Pancreas (tissue), 10 donors: Measurements from ENCODE around the gene LPAR3. TPM values are rescaled to one million over a fixed set of nuclear protein-coding genes. Genes with fewer than 3 reads are reported as not detected.
A peak's percentile ranks its signal among the peaks of the same experiment; 100 is the strongest.

Source experiments
- ATAC-seq, 4 donors: fragments of 200-7000 bp; cut with Tn5 transposase; one replicate each; pipeline versions ENCODE4 v1.8.0 to v1.9.1; 2020; ENCODE audit warnings: mild to moderate bottlenecking in 4 of 4, moderate library complexity in 4 of 4
- DNase-seq, 6 donors: peaks; one replicate each; pipeline ENCODE4 v3.0.0-alpha.2; 2020
- FAIRE-seq: peaks from 2 replicates; lab custom pipeline; 2012; peaks lifted over from hg19 to GRCh38; lab: Jason Lieb, UNC
- H3K27ac ChIP-seq, 4 donors: fragments of 200-600 bp; sonication (generic); 1 replicate in 3 of 4; 2 replicates in 1 of 4; pipeline versions ENCODE4 v1.5.0 to v1.8.0; 2020
- H3K27me3 ChIP-seq, 4 donors: fragments of 200-600 bp; one replicate each; pipeline ENCODE4 v1.8.0; 2021
- H3K36me3 ChIP-seq, 3 donors: fragments of 200-600 bp; sonication (generic) in 1 of 3; one replicate each; pipeline versions ENCODE4 v1.5.0 to v1.8.0; 2020 to 2021
- H3K4me1 ChIP-seq, 3 donors: fragments of 200-600 bp; one replicate each; pipeline ENCODE4 v1.8.0; 2021
- H3K4me3 ChIP-seq, 4 donors: fragments of 200-600 bp; sonication (generic) in 2 of 4; one replicate each; pipeline versions ENCODE4 v1.5.0 to v1.8.0; 2020 to 2021
- H3K9me3 ChIP-seq, 4 donors: fragments of 200-600 bp; one replicate each; pipeline ENCODE4 v1.8.0; 2021
- WGBS, 2 donors: extraction: QIAGEN DNeasy Blood & Tissue Kit; methylation state at CpG; one replicate each; pipeline ENCODE4 v1.1.7; 2013; 5-methylcytosine and 5-hydroxymethylcytosine counted together
- intact Hi-C, 3 donors: fragments of 100-400 bp; cut with DNase I; formaldehyde crosslinking; loops; one replicate each; pipeline versions ENCODE4 v1.11.1 to v1.14.2; 2022
- polyA plus RNA-seq, 2 donors: library from polyadenylated mRNA; stranded (reverse); fragments of 200-250 nt; gene quantifications; one replicate each; pipeline ENCODE4 v1.2.3, GENCODE V29; 2013
- total RNA-seq, 6 donors: library from RNA; stranded (reverse); fragmentation: NEBNext Ultra II Directional in 4 of 6; extraction: Animal tissue kit (Norgen Biotek cat#: 25700) in 4 of 6; gene quantifications; one replicate each; pipeline versions ENCODE4 v1.2.1 to v1.2.4, GENCODE V29; 2021 to 2023
- TF ChIP-seq, protein P1 (sequence below), 4 donors: fragments of 200-600 bp; sonication (generic) in 3 of 4; IDR thresholded peaks; one replicate each; pipeline versions ENCODE4 v1.5.0 to v1.8.0; 2021; ENCODE audit warnings: antibody characterized with exemption in 4 of 4
- donor health status: healthy with polysubstance abuse.
- donor health status: DM: no; HTN: no; CAD: no; lungs with moderate emphysema.
- donor health status: DM: no; HTN: no; CAD: no.
- donor health status: control.
- donor health status: control.
- donor health status: Bipolar disorder and iron deficiency.
- donor health status: DM: yes; HTN: yes; CAD: no.
- donor health status: DM: no; HTN: no; CAD: no.
- donor health status: DM: no; HTN: no; CAD: no.
- donor health status: DM: yes; HTN: yes; CAD: no.

The LPAR3 gene
- total and polyA plus RNA-seq, 8 donors = 1.4 to 19.5 (median 11.1) TPM

DNA sequence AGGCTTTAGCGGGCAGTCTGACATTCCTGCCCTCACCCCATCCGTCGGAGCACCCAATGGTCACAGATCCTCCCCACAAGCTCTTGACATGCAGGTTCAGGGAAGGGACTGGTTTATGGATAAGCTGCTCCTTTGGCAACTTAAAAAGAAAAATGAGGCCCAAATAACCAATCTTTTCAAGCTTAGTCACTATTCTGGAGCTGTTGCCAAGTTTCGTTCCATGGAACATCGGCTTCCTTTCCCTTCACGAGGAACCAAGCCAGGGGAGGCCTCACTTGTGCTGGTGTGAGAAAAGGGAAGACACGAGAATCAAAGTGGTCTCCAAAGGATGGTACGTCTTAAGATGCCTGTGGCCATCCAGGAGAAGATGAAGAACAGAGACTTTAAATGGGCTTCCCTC, 46.1 kb upstream of the LPAR3 start:
- intact Hi-C loops = loop anchor here in 1 of 3 donors (10.0 kb wide), 1 partner anchor 174 kb away; no protein-coding TSS in a partner anchor
- TF ChIP-seq, protein P1, sequence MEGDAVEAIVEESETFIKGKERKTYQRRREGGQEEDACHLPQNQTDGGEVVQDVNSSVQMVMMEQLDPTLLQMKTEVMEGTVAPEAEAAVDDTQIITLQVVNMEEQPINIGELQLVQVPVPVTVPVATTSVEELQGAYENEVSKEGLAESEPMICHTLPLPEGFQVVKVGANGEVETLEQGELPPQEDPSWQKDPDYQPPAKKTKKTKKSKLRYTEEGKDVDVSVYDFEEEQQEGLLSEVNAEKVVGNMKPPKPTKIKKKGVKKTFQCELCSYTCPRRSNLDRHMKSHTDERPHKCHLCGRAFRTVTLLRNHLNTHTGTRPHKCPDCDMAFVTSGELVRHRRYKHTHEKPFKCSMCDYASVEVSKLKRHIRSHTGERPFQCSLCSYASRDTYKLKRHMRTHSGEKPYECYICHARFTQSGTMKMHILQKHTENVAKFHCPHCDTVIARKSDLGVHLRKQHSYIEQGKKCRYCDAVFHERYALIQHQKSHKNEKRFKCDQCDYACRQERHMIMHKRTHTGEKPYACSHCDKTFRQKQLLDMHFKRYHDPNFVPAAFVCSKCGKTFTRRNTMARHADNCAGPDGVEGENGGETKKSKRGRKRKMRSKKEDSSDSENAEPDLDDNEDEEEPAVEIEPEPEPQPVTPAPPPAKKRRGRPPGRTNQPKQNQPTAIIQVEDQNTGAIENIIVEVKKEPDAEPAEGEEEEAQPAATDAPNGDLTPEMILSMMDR (IDR thresholded peaks at IDR 0.05) = no peak
- Histone ChIP-seq H3K36me3 (no peaks in the 10 kb centered on the region), H3K27ac (no peak overlapping the region), H3K4me3 (no peak overlapping the region), H3K4me1 (peaks cover 0 to 6% (median 0%) of the 10 kb centered on the region in 3 donors), H3K9me3 (no peaks in the 10 kb centered on the region), H3K27me3 (no peaks in the 10 kb centered on the region)
- ATAC-seq (no peak), DNase-seq (no peak), FAIRE-seq (no peak)
- 63 to 66% methylated on average over 8 of the region's 8 CpGs for WGBS, 2 donors

DNA sequence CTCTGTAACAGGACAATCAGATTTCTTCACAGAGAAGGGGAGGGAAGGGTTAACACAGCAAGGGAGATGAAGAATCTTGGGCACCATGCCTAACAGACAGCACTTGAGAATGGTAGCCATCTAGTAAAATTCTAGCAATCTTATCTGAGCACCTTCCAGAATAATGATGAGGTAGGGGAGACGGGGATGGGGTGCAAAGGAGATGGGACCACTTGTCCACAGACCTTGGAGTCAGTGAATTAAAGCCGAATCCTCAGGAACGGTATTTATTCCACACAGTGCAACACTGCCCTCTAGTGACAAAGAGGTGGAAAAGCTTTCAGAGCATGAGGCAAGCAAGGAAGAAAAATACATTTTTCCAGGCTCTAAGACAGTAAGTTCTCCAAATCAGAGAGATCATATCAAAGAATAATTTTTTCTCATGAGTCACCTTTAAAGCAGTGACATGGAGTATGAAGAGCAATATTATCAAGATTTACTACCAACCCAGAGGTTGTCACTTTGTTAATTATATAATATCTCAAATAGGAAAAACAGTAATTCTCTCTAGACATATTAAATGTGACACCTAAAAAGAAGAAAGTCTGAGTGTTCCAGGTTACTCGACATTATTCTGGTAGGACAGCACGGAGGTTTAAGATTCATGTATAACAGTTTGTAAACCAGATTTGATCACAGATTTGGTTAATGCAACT, 43.3 kb upstream of the LPAR3 start:
- Histone ChIP-seq H3K4me1 (peaks cover 0 to 6% (median 0%) of the 10 kb centered on the region in 3 donors), H3K27me3 (no peaks in the 10 kb centered on the region), H3K4me3 (no peak overlapping the region), H3K9me3 (no peaks in the 10 kb centered on the region), H3K36me3 (no peaks in the 10 kb centered on the region), H3K27ac (no peak overlapping the region)
- intact Hi-C loops = loop anchor here in 1 of 3 donors (10.0 kb wide), 1 partner anchor 171 kb away; no protein-coding TSS in a partner anchor
- peak; percentile 74 for FAIRE-seq
- 0% methylated on average over 5 of the region's 5 CpGs for WGBS, 2 donors
- DNase-seq = peak in 3 of 6 donors; percentile 30 to 51 (median 31)
- ATAC-seq = peak; percentile 93 to 99 (median 95)
- TF ChIP-seq, protein P1 (IDR thresholded peaks at IDR 0.05) = peak; percentile 84 to 91 (median 87)

DNA sequence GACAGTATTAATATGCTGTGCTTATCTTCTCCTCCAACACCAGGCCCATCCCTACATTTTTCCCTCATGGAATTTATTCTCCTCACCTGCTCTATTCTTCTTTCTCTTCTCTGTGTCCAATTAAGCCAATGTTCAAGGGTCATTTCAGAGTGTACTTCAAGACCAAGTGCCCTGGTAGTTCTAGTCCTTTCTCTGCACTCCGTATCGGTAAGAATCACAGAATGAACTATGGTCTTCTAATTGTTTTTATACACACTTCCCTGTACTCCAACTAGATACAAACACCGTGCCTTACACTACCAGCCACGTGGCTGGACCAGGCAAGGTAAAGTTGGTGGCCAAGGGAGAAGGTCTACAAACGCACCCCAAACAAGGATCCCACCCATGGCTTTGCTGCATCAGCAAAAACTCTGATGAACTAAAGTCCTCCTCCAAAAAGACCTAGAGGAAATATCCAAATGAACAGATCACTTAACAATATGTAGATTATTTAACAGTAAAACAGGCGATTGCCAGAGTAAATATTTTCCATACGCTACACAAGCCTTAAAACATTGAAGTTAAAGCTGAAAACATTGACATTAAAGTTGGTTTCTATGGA, 40.1 kb upstream of the LPAR3 start:
- Histone ChIP-seq H3K27ac (no peak overlapping the region), H3K9me3 (no peaks in the 10 kb centered on the region), H3K4me3 (no peak overlapping the region), H3K27me3 (no peaks in the 10 kb centered on the region), H3K36me3 (no peaks in the 10 kb centered on the region), H3K4me1 (peaks cover 0 to 6% (median 0%) of the 10 kb centered on the region in 3 donors)
- intact Hi-C loops = loop anchor here in 1 of 3 donors (10.0 kb wide), 1 partner anchor 168 kb away; no protein-coding TSS in a partner anchor
- WGBS, 2 donors = 84 to 87% methylated on average over 7 of the region's 7 CpGs
- DNase-seq = no peak
- TF ChIP-seq, protein P1 (IDR thresholded peaks at IDR 0.05) = no peak
- ATAC-seq = no peak
- FAIRE-seq = no peak

DNA sequence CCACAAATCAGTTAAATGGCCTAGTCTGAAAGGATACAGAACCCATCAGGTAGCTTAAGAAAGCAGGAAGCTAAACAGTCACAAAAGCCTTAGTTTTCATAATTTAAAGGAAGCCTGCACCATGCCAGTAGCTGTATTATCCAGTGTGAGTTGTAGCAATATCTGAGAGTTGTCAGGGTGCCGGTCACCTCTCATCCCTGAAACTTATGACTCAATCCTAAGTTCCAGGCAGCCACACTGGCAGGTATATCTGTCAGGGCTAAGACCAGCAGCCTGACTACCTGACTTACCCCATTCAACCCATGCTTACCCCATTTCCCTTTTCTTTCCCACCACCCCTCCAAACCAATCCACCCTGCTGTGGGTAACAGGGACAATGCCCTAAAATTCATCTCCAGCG, 37.8 kb upstream of the LPAR3 start:
- Histone ChIP-seq H3K27me3 (no peaks in the 10 kb centered on the region), H3K27ac (no peak overlapping the region), H3K9me3 (no peaks in the 10 kb centered on the region), H3K4me3 (no peak overlapping the region), H3K4me1 (peaks cover 0 to 3% (median 0%) of the 10 kb centered on the region in 3 donors), H3K36me3 (no peaks in the 10 kb centered on the region)
- FAIRE-seq (no peak), ATAC-seq (no peak), DNase-seq (no peak)
- intact Hi-C loops = loop anchor here in 1 of 3 donors (10.0 kb wide), 1 partner anchor 166 kb away; no protein-coding TSS in a partner anchor
- TF ChIP-seq, protein P1 (IDR thresholded peaks at IDR 0.05) = no peak
- WGBS, 2 donors = 87 to 93% methylated on average over 2 of the region's 2 CpGs
